Omental fat pad (tissue), 4 donors: ENCODE data around the gene HLCS. TPM values are rescaled to one million over a fixed set of nuclear protein-coding genes. Genes with fewer than 3 reads are reported as not detected.

Source experiments
- ATAC-seq: fragments of 150-250 bp; one replicate; pipeline ENCODE4 v1.9.1; 2016; ENCODE audit warnings: mild to moderate bottlenecking, moderate library complexity; ENCODE audit not compliant: low FRiP score
- DNase-seq: peaks from one replicate; pipeline ENCODE4 v3.0.0-alpha.2; 2019; ENCODE audit warnings: low spot score
- total RNA-seq, 4 donors: library from RNA; depleted of rRNA; stranded (reverse); fragments of >200 nt; gene quantifications; one replicate each; pipeline ENCODE4 v1.1.0, GENCODE V29; 2016
- TF ChIP-seq, protein P1 (sequence below), 3 donors: fragments of 450-650 bp; IDR thresholded peaks; one replicate each; pipeline ENCODE4 v1.5.1; 2016 to 2017; ENCODE audit warnings: antibody characterized with exemption in 3 of 3, mild to moderate bottlenecking in 3 of 3, moderate library complexity in 2 of 3

HLCS gene
- total RNA-seq, 4 donors from 2014 or later = 14.3 to 19.3 (median 17.6) TPM

DNA sequence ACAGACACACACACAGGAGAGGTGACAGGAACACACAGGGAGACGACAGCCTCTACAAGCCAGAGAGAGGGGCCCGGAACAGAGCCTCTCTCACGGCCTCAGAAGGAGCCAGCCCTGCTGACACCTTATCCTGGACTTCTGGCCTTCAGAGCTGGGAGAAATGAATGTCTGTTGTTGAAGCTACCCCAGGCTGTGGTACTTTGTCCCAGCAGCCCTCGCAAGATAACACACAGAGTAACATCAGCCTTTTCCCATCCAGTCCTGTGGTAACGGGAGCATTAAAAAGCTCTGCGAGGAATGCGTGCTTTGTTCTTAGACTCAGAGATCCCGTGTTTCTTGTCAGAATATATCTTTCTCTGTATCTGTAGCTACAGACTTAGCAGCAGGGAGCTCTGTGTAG lies 136.4 kb downstream of the HLCS start:
- no peak for DNase-seq
- TF ChIP-seq, protein P1, sequence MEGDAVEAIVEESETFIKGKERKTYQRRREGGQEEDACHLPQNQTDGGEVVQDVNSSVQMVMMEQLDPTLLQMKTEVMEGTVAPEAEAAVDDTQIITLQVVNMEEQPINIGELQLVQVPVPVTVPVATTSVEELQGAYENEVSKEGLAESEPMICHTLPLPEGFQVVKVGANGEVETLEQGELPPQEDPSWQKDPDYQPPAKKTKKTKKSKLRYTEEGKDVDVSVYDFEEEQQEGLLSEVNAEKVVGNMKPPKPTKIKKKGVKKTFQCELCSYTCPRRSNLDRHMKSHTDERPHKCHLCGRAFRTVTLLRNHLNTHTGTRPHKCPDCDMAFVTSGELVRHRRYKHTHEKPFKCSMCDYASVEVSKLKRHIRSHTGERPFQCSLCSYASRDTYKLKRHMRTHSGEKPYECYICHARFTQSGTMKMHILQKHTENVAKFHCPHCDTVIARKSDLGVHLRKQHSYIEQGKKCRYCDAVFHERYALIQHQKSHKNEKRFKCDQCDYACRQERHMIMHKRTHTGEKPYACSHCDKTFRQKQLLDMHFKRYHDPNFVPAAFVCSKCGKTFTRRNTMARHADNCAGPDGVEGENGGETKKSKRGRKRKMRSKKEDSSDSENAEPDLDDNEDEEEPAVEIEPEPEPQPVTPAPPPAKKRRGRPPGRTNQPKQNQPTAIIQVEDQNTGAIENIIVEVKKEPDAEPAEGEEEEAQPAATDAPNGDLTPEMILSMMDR (IDR thresholded peaks at IDR 0.05) = no peak

DNA sequence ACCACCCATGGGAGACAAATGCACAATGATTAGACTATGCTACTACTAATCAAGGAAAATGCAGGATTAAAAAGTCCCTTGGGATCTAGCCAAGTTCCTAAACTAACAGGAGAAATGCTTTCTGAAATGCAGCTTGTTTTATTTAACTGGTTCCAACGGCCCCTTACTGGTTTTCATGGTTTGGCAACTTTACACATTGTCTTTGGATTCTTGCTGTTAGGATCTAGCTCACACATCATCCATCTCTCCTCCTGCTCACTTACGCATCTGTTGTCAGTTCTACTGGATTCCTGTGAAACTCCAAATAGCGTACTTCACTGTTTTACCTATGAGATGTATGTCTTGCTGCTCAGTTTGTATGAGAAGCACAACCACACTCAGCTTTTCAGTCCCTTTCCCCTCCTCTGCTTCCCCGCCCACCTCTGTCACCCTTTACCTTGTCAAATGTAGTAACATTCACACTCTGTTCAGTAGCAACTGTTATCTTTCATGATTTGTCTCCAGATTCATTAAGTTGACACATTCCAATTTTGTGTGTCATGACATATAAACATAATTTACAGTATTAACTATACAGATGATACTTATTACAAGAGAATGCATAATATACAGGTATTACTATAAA lies 137.5 kb downstream of the HLCS start:
- TF ChIP-seq, protein P1 (IDR thresholded peaks at IDR 0.05) = no peak
- ATAC-seq (no peak), DNase-seq (no peak)

More for the DNA sequence above, 136.4 kb downstream of the HLCS start:
- no peak for ATAC-seq

- DNase-seq (no peak), ATAC-seq (no peak)
- TF ChIP-seq, protein P1 (IDR thresholded peaks at IDR 0.05) = no peak
Measured at GRCh38 chr21:36828208-36828607, 138.3 kb downstream of the HLCS start.

- no peak for DNase-seq
- TF ChIP-seq, protein P1 (IDR thresholded peaks at IDR 0.05) = no peak
- no peak for ATAC-seq
Measured at GRCh38 chr21:36825658-36826057, 140.8 kb downstream of the HLCS start.

GRCh38 chr21:36821032-36821299 lies 145.5 kb downstream of the HLCS start:
- ATAC-seq = no peak
- no peak for DNase-seq
- TF ChIP-seq, protein P1 (IDR thresholded peaks at IDR 0.05) = no peak

GRCh38 chr21:36820176-36821031 lies 146.1 kb downstream of the HLCS start:
- TF ChIP-seq, protein P1 (IDR thresholded peaks at IDR 0.05) = no peak
- DNase-seq = no peak
- ATAC-seq = no peak
